GM12865 (cell line): ENCODE results near the gene NDUFA13.

Experiments used
- DNase-seq: peaks from one replicate; pipeline ENCODE4 v3.0.0; 2010; ENCODE audit warnings: low read depth
- H3K4me3 ChIP-seq: 2 replicates; pipeline ENCODE4 v1.5.1; 2011; ENCODE audit warnings: mild to moderate bottlenecking, low read depth, low read length, control low read depth
- CTCF ChIP-seq: IDR thresholded peaks from 2 replicates; pipeline ENCODE4 v1.5.1; 2011; ENCODE audit warnings: low read length, control low read depth, low read depth, inconsistent platforms; ENCODE audit not compliant: insufficient read depth; ENCODE audit errors: missing control alignments

The NDUFA13 gene

GRCh38 chr19:19549804-19550464 lies 33.9 kb downstream of the NDUFA13 start:
- no peak for TF ChIP-seq CTCF
- H3K4me3 ChIP-seq: no peak overlapping the region
- DNase-seq: no peak

GRCh38 chr19:19550485-19550929 lies 34.5 kb downstream of the NDUFA13 start:
- no peak for DNase-seq
- no peak for TF ChIP-seq CTCF

GRCh38 chr19:19550972-19551852 lies 35.2 kb downstream of the NDUFA13 start:
- H3K4me3 ChIP-seq: no peak overlapping the region
- DNase-seq: no peak
- TF ChIP-seq CTCF: no peak

More at GRCh38 chr19:19550485-19550929, 34.5 kb downstream of the NDUFA13 start:
- H3K4me3 ChIP-seq: no peak overlapping the region

DNA sequence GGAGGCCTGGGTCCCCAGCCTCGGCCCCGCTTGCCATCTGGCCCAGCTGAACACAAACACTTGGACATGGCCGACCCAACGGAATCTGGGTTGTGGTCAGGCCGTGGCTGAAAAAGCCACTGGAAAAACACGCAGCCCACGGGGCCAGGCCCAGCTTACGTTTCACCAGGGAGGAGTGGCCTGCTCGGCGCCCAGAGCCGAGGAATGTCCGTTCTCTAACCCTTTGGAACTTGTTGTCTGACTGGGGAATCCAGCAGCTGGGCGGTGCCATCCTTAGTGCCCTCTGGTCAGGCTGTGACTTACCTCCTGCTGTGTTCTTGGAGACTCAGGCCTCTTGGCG lies 35.8 kb downstream of the NDUFA13 start:
- TF ChIP-seq CTCF: no peak
- no peak for DNase-seq
- H3K4me3 ChIP-seq: no peak overlapping the region

GRCh38 chr19:19552798-19553197 lies 36.8 kb downstream of the NDUFA13 start:
- peak; percentile 72 for TF ChIP-seq CTCF
- DNase-seq: peak; percentile 52

GRCh38 chr19:19553670-19554069 lies 37.6 kb downstream of the NDUFA13 start:
- H3K4me3 ChIP-seq: no peak overlapping the region

More at GRCh38 chr19:19552798-19553197, 36.8 kb downstream of the NDUFA13 start:
- H3K4me3 ChIP-seq: no peak overlapping the region

More at GRCh38 chr19:19553670-19554069, 37.6 kb downstream of the NDUFA13 start:
- no peak for TF ChIP-seq CTCF
- DNase-seq: no peak
